CD8-positive, alpha-beta memory T cell (primary cell): ENCODE measurements around the gene MUSTN1. TPM values are rescaled to one million over a fixed set of nuclear protein-coding genes. Genes with fewer than 3 reads are reported as not detected.

Source experiments
- CTCF ChIA-PET: fragments of 350-600 bp; sonication (Branson Sonifier 250); formaldehyde crosslinking; loops from one replicate; lab custom pipeline; 2021; ENCODE audit warnings: antibody characterized with exemption; lab: Charles Lee
- POLR2A ChIA-PET: fragments of 350-600 bp; sonication (Branson Sonifier 250); formaldehyde crosslinking; loops from one replicate; lab custom pipeline; 2021; ENCODE audit warnings: antibody characterized with exemption; lab: Charles Lee
- DNase-seq, 5 donors: peaks; one replicate each; pipeline versions ENCODE4 v3.0.0 to v3.0.0-alpha.2; 2020 to 2022; ENCODE audit warnings: mixed read lengths in 1 of 5
- H3K27ac ChIP-seq: one replicate; pipeline ENCODE4 v1.7.0; 2013; ENCODE audit warnings: low read depth, mild to moderate bottlenecking, low read length, moderate library complexity
- H3K27me3 ChIP-seq: 2 replicates; pipeline ENCODE4 v1.7.0; 2013; ENCODE audit warnings: low read length, mild to moderate bottlenecking; ENCODE audit not compliant: insufficient read depth, poor library complexity, severe bottlenecking
- H3K36me3 ChIP-seq: 2 replicates; pipeline ENCODE4 v1.7.0; 2013; ENCODE audit warnings: mild to moderate bottlenecking, low read length, moderate library complexity; ENCODE audit not compliant: insufficient read depth
- H3K4me1 ChIP-seq: 2 replicates; pipeline ENCODE4 v1.7.0; 2013; ENCODE audit warnings: mild to moderate bottlenecking, low read length, moderate library complexity; ENCODE audit not compliant: insufficient read depth
- H3K4me3 ChIP-seq: 2 replicates; pipeline ENCODE4 v1.7.0; 2013; ENCODE audit warnings: mild to moderate bottlenecking, low read length
- H3K9me3 ChIP-seq: 2 replicates; pipeline ENCODE4 v1.7.0; 2013; ENCODE audit warnings: mild to moderate bottlenecking, low read length
- H3K27ac Mint-ChIP-seq, 8 donors: one replicate each; pipeline ENCODE4 v1.8.0; 2020 to 2021; ENCODE audit warnings: mixed read lengths in 8 of 8, mild to moderate bottlenecking in 6 of 8, inconsistent platforms in 3 of 8, moderate library complexity in 3 of 8
- H3K27me3 Mint-ChIP-seq, 2 donors: one replicate each; pipeline ENCODE4 v1.8.0; 2020 to 2021; ENCODE audit warnings: mixed read lengths in 2 of 2, mild to moderate bottlenecking in 1 of 2, moderate library complexity in 1 of 2
- H3K36me3 Mint-ChIP-seq, 3 donors: one replicate each; pipeline ENCODE4 v1.8.0; 2020 to 2021; ENCODE audit warnings: mixed read lengths in 3 of 3, inconsistent platforms in 1 of 3, mild to moderate bottlenecking in 1 of 3
- H3K4me1 Mint-ChIP-seq, 3 donors: one replicate each; pipeline ENCODE4 v1.8.0; 2020 to 2021; ENCODE audit warnings: mixed read lengths in 3 of 3, inconsistent platforms in 1 of 3, mild to moderate bottlenecking in 1 of 3
- H3K4me3 Mint-ChIP-seq, 7 donors: one replicate each; pipeline ENCODE4 v1.8.0; 2020 to 2021; ENCODE audit warnings: mixed read lengths in 7 of 7, mild to moderate bottlenecking in 6 of 7, moderate library complexity in 4 of 7, inconsistent platforms in 2 of 7
- H3K9me3 Mint-ChIP-seq, 5 donors: one replicate each; pipeline ENCODE4 v1.8.0; 2020 to 2022; ENCODE audit warnings: mixed read lengths in 5 of 5, mild to moderate bottlenecking in 3 of 5, moderate library complexity in 2 of 5, inconsistent platforms in 1 of 5
- polyA plus RNA-seq: library from polyadenylated mRNA; unstranded; fragments of 300-500 nt; fragmentation: Illumina TruSeq; gene quantifications from one replicate; pipeline ENCODE4 v1.2.3, GENCODE V29; 2021
- total RNA-seq, 2 experiments: library from RNA; stranded (reverse); gene quantifications; one replicate each; pipeline ENCODE4 v1.2.3, GENCODE V29; 2021

MUSTN1 gene
- total RNA-seq, result 1 to 10 TPM in 1 of 2 experiments, under 1 TPM in 1; 0.79 to 1.5 TPM
- polyA plus RNA-seq, result not detected

DNA sequence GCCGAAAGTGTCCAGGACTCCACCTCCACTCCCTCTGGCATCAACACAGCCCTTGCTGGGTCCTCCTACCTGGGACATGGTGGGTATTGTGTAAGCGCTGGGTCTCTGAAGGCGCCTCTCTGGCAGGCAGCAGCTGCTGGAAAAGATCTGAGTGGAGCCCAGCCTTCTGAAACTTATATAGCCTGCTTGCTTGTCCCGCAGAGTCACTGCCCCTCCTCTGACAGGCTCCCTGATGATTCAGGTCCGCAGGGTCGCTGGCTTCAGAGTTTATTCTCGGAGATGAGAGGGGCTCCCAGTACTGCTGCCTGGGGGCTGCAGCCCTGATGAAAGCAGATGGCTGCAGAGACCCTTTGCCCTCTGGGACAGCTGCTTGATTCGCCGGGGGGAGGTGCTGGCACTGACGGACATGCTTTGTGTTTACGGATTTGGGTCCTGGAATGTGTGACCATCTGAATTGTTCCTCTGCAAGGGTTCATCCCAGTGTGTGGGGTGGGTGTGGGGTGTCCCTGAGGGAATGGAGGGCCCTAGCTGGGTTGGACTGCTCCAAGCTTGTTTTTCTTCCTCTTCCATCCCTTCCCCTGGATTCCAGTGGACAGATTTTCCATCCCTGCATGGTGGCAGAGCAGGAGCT, at the start of gene MUSTN1:
TSS of gene MUSTN1 (minus strand) at position 149 of the 631 bp plus-strand sequence. CDS start at position 78, 71 bp downstream.
- H3K27ac Mint-ChIP-seq, result peak within 1 kb of the TSS in 3 of 8 donors; percentile 43 to 72 (median 58)
- H3K4me3 Mint-ChIP-seq, result no peak within 1 kb of the TSS
- H3K27me3 Mint-ChIP-seq, result no peaks in the 10 kb centered on the region
- Histone ChIP-seq H3K4me1 (peaks cover 24% of the 10 kb centered on the region), H3K27ac (no peak within 1 kb of the TSS), H3K36me3 (no peaks in the 10 kb centered on the region), H3K9me3 (no peaks in the 10 kb centered on the region), H3K4me3 (no peak within 1 kb of the TSS), H3K27me3 (no peaks in the 10 kb centered on the region)
- DNase-seq, result no peak
- H3K36me3 Mint-ChIP-seq, result peaks cover 0 to 42% (median 7%) of the 10 kb centered on the region in 3 donors
- ChIA-PET CTCF (interaction anchor here (0.6 kb wide), 1 partner anchor 273 kb away, joined by 3 read pairs; no protein-coding TSS in a partner anchor), POLR2A (no interaction called here)
- H3K9me3 Mint-ChIP-seq, result no peaks in the 10 kb centered on the region
- H3K4me1 Mint-ChIP-seq, result peaks cover 29 to 43% (median 35%) of the 10 kb centered on the region in 3 donors

DNA sequence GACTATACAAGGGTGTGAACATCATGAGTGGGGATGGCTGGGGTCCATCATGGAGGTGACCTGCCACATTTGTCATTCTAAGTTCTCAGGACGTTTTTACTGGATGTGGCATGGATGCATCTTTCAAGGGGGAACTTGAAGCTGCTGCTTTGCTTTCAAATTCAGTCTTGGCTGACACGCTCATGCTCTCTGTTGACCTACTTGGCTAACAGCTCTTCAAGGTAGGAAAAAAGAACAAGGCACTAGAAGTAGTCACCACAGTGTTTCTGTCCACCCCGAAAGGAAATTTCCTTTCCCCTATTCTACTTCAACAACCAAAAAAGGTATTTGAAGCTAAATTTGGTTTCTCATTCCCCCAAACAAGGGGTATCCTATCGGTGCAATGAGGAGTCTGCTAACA, 47.6 kb upstream of the MUSTN1 start:
- Mint-ChIP-seq H3K9me3 (no peaks in the 10 kb centered on the region), H3K27me3 (no peaks in the 10 kb centered on the region), H3K4me3 (no peak overlapping the region), H3K4me1 (peaks cover 11 to 44% (median 40%) of the 10 kb centered on the region in 3 donors), H3K27ac (no peak overlapping the region), H3K36me3 (peaks cover 13 to 70% (median 22%) of the 10 kb centered on the region in 3 donors)
- POLR2A ChIA-PET, result no interaction called here
- CTCF ChIA-PET, result interaction anchor here (1.1 kb wide), 1 partner anchor 11 kb away, joined by 3 read pairs; no protein-coding TSS in a partner anchor
- Histone ChIP-seq H3K36me3 (peaks cover 8% of the 10 kb centered on the region), H3K27ac (no peak overlapping the region), H3K4me3 (no peak overlapping the region), H3K27me3 (no peaks in the 10 kb centered on the region), H3K9me3 (no peaks in the 10 kb centered on the region), H3K4me1 (no peaks in the 10 kb centered on the region)
- no peak for DNase-seq

DNA sequence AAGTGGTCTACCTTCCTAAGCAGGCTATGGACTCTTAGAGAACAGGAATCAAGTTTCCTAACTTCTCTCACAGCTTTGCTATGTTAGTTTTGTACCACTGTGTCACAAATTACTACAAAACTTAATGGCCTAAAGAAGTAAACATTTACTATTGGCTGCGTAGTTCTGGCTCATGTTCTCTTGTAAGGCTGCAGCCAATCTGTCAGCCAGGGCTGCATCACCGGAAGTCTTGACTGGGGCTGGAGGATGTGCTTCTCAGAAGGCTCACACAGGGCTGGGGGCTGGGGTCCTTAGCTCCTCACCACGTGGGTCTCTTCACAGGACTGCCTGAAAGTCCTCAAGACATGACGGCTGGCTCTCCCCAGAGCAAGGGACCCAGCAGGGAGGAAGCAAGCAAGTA, 47.1 kb upstream of the MUSTN1 start:
- DNase-seq, result no peak
- H3K4me3 ChIP-seq, result no peak overlapping the region
- Mint-ChIP-seq H3K27ac (peak overlapping the region in 2 of 8 donors; percentile 40 to 47), H3K4me3 (no peak overlapping the region), H3K4me1 (peaks cover 10 to 44% (median 38%) of the 10 kb centered on the region in 3 donors), H3K27me3 (no peaks in the 10 kb centered on the region), H3K36me3 (peaks cover 13 to 69% (median 22%) of the 10 kb centered on the region in 3 donors), H3K9me3 (no peaks in the 10 kb centered on the region)
- ChIA-PET POLR2A (no interaction called here), CTCF (interaction anchor here (1.1 kb wide), 1 partner anchor 11 kb away, joined by 3 read pairs; no protein-coding TSS in a partner anchor)
- H3K36me3 ChIP-seq, result peaks cover 8% of the 10 kb centered on the region
- H3K9me3 ChIP-seq, result no peaks in the 10 kb centered on the region
- no peak overlapping the region for H3K27ac ChIP-seq
- H3K4me1 ChIP-seq, result no peaks in the 10 kb centered on the region
- no peaks in the 10 kb centered on the region for H3K27me3 ChIP-seq

DNA sequence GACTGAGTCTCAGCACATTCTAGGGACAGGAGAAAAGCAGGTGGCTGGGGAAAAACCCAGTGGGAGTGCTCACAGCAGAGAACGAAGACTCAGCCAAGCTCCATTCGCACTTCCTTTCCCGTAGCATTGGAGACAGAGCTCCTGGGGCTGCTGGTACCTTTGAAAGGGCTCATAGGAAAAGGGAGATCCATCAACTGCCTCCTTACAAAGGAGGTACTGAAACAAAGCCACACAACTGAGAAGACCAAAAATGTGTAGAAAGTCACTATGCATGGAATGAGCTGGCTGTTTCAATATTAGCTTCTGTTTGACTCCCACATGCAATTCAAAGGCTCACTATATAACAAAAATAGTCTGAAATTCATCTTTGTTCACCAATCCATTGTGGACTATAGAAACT, 45.7 kb upstream of the MUSTN1 start:
- Mint-ChIP-seq H3K36me3 (peaks cover 8 to 56% (median 19%) of the 10 kb centered on the region in 3 donors), H3K9me3 (no peaks in the 10 kb centered on the region), H3K4me1 (peaks cover 14 to 55% (median 42%) of the 10 kb centered on the region in 3 donors), H3K27ac (no peak overlapping the region), H3K27me3 (no peaks in the 10 kb centered on the region), H3K4me3 (no peak overlapping the region)
- Histone ChIP-seq H3K27me3 (no peaks in the 10 kb centered on the region), H3K27ac (no peak overlapping the region), H3K4me1 (peaks cover 5% of the 10 kb centered on the region), H3K4me3 (no peak overlapping the region), H3K36me3 (peaks cover 3% of the 10 kb centered on the region), H3K9me3 (no peaks in the 10 kb centered on the region)
- ChIA-PET CTCF (no interaction called here), POLR2A (no interaction called here)
- no peak for DNase-seq

DNA sequence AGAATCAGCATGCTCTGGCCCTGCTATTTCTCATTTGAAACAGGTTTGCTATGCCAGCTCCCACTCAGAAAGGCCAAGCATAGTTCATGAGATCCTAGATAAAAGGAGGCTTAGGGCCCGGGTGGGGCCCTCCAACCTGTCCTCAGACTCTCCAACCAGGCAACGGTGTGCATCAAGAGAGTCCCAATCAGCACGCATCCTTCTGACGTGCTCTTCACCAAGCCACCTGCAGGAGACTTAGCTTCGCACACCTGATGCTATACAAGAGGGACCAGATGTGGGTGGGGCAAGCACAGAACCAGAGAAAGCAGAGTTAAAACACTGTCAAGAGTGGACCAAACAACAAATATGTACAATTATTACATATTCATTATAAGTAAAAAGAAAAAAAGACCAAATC, 45.2 kb upstream of the MUSTN1 start:
- Mint-ChIP-seq H3K36me3 (peaks cover 3 to 51% (median 15%) of the 10 kb centered on the region in 3 donors), H3K4me3 (no peak overlapping the region), H3K27me3 (no peaks in the 10 kb centered on the region), H3K27ac (peak overlapping the region in 1 of 8 donors; percentile 62), H3K9me3 (no peaks in the 10 kb centered on the region), H3K4me1 (peaks cover 18 to 59% (median 45%) of the 10 kb centered on the region in 3 donors)
- ChIA-PET CTCF (no interaction called here), POLR2A (no interaction called here)
- H3K9me3 ChIP-seq, result no peaks in the 10 kb centered on the region
- no peak for DNase-seq
- no peak overlapping the region for H3K27ac ChIP-seq
- no peak overlapping the region for H3K4me3 ChIP-seq
- no peaks in the 10 kb centered on the region for H3K27me3 ChIP-seq
- H3K36me3 ChIP-seq, result no peaks in the 10 kb centered on the region
- H3K4me1 ChIP-seq, result peaks cover 9% of the 10 kb centered on the region

DNA sequence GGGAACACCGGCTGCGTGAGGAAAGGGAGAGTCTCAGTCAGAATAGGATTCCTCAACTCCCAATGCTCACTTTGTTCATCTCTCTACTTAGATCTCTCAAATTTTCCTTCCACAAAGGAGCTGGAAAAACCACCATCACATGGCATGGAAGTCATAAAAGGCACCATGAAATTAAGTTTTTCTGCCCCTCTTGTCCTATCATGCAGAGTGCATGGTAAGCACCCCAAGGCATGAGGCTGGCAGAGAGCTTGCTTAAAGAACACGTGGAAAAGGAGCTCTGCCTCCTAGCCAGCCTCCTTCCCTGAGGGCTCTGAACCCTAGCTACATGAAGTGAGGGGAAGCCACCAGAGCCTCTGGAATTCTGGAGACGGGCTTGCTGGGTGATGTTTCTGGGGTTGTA, 44.8 kb upstream of the MUSTN1 start:
- Histone ChIP-seq H3K4me1 (peaks cover 11% of the 10 kb centered on the region), H3K36me3 (no peaks in the 10 kb centered on the region), H3K4me3 (no peak overlapping the region), H3K27me3 (no peaks in the 10 kb centered on the region), H3K27ac (no peak overlapping the region), H3K9me3 (no peaks in the 10 kb centered on the region)
- Mint-ChIP-seq H3K27ac (peak overlapping the region in 1 of 8 donors; percentile 43), H3K4me1 (peaks cover 21 to 59% (median 50%) of the 10 kb centered on the region in 3 donors), H3K36me3 (peaks cover 3 to 48% (median 13%) of the 10 kb centered on the region in 3 donors), H3K4me3 (no peak overlapping the region), H3K27me3 (no peaks in the 10 kb centered on the region), H3K9me3 (no peaks in the 10 kb centered on the region)
- CTCF ChIA-PET, result no interaction called here
- DNase-seq, result no peak
- POLR2A ChIA-PET, result no interaction called here

DNA sequence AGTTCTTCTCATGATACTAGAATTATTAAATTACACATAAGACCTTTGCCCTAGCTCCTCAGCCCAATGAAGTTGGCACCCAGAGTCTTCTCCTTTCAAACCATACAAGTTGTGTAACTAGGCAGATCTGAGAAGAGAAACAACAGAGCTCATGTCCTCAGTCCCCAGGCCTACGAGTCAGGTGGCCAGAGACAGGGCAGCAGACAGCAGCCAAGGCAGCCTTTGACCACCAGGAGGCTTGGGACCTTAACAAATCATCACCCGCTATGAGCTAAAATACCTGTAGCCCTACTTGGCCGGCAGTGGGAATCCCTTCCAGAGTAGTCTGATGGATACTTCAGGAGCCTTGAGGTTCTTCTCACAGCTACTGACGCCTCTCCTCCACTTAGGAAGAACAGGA, 44.3 kb upstream of the MUSTN1 start:
- Histone ChIP-seq H3K4me3 (no peak overlapping the region), H3K36me3 (no peaks in the 10 kb centered on the region), H3K27ac (no peak overlapping the region), H3K4me1 (peaks cover 11% of the 10 kb centered on the region), H3K27me3 (no peaks in the 10 kb centered on the region), H3K9me3 (no peaks in the 10 kb centered on the region)
- H3K4me3 Mint-ChIP-seq, result no peak overlapping the region
- H3K4me1 Mint-ChIP-seq, result peaks cover 25 to 62% (median 55%) of the 10 kb centered on the region in 3 donors
- peak overlapping the region in 2 of 8 donors; percentile 14 to 43 for H3K27ac Mint-ChIP-seq
- POLR2A ChIA-PET, result no interaction called here
- no peaks in the 10 kb centered on the region for H3K27me3 Mint-ChIP-seq
- no peaks in the 10 kb centered on the region for H3K9me3 Mint-ChIP-seq
- peaks cover 3 to 46% (median 13%) of the 10 kb centered on the region in 3 donors for H3K36me3 Mint-ChIP-seq
- DNase-seq, result no peak
- CTCF ChIA-PET, result no interaction called here

DNA sequence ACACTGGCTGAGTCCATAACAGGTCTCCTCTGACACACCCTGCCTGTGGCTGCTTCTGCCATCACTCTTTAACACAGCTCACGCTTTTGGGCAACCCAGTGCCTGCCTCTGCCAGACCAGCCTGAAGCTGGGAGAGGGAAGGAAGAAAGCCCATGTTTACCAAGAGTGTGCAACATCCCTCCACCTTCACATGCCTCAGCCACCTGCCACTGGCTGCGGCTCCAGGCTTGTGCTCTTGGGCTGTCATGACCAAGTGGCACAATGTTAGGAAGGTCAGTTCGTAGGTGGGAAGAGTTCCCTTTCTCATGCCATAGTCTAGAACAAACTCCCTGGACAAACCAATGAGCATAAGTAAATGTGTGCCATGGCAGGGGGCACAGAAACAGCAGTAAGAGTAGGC, 42.3 kb upstream of the MUSTN1 start:
- Mint-ChIP-seq H3K9me3 (no peaks in the 10 kb centered on the region), H3K27ac (peak overlapping the region in 1 of 8 donors; percentile 27), H3K27me3 (no peaks in the 10 kb centered on the region), H3K4me3 (no peak overlapping the region), H3K4me1 (peaks cover 26 to 65% (median 47%) of the 10 kb centered on the region in 3 donors), H3K36me3 (peaks cover 0 to 38% (median 6%) of the 10 kb centered on the region in 3 donors)
- H3K9me3 ChIP-seq, result no peaks in the 10 kb centered on the region
- ChIA-PET CTCF (no interaction called here), POLR2A (no interaction called here)
- DNase-seq, result no peak
- peaks cover 11% of the 10 kb centered on the region for H3K4me1 ChIP-seq
- H3K36me3 ChIP-seq, result no peaks in the 10 kb centered on the region
- no peak overlapping the region for H3K27ac ChIP-seq
- no peaks in the 10 kb centered on the region for H3K27me3 ChIP-seq
- H3K4me3 ChIP-seq, result no peak overlapping the region
